ENCODE measurements around the gene SFXN3. TPM values are rescaled to one million over a fixed set of nuclear protein-coding genes. Genes with fewer than 3 reads are reported as not detected.
A peak's percentile ranks its signal among the peaks of the same experiment; 100 is the strongest.

SFXN3 gene
- total and polyA plus RNA-seq, 2 of the 13 experiments (the other 11 are each of a cell fraction or from before 2014, with no cell fraction given) = 16.8 to 71.5 TPM

GRCh38 chr10:101047961-101048892, 17.2 kb downstream of the SFXN3 start:
- intact Hi-C loops (cut with micrococcal nuclease; ENCODE audit: unreplicated experiment) (no loop called here), in situ Hi-C loops (cut with HindIII; ENCODE audit: extremely low pct_ligation_motif_present, low pct_unique_long_range_greater_than_20kb) (no loop called here)
- H3K9ac ChIP-seq (ENCODE audit: insufficient read depth, low read depth, low read length) = no peak overlapping the region
- H3K27ac ChIP-seq (ENCODE audit: extremely low read length, insufficient read depth, low read length) = no peak overlapping the region
- 88% methylated on average over 62 of the region's 62 CpGs for WGBS (ENCODE audit: low lambda C conversion rate)
- H3K79me2 ChIP-seq (ENCODE audit: insufficient read depth, low read length) = no peaks in the 10 kb centered on the region
- no peaks in the 10 kb centered on the region; a peak in 1 of 5 replicates for H3K27me3 ChIP-seq (ENCODE audit: control insufficient read depth in 1 of 2, insufficient read depth in 2 of 2, low read length in 2 of 2)
- H3K4me2 ChIP-seq (ENCODE audit: low read depth, low read length) = no peak overlapping the region
- no TSS peak for BruUV-seq (replicated peaks)
- FAIRE-seq = no peak
- POLR2A ChIA-PET = interaction anchor here (2.8 kb wide), 1 partner anchor 13 kb away, joined by 20 read pairs; the partner anchor contains the start of gene KAZALD1
- H4K20me1 ChIP-seq (ENCODE audit: insufficient read depth, low read length) = no peaks in the 10 kb centered on the region
- peaks cover 46% of the 10 kb centered on the region for H3K4me1 ChIP-seq (ENCODE audit: insufficient read depth, low read length)
- no peak for ATAC-seq
- H3K9me3 ChIP-seq (ENCODE audit: low read length) = no peaks in the 10 kb centered on the region
- TF ChIP-seq ZBTB33 (CRISPR knock-in tag; IDR thresholded peaks at IDR 0.05) (peak; percentile 16; the same call in 1 of the 2 replicates), FOXO4 (CRISPR knock-in tag; conservative IDR thresholded peaks at IDR 0.05) (no peak)
- CTCF ChIA-PET (ENCODE audit: low intra/inter-chr PET ratio, low total read pairs) = no interaction called here
- H3K36me3 ChIP-seq (replicated peaks in 1 of 2; ENCODE audit: control insufficient read depth in 1 of 2, insufficient read depth in 2 of 2, low read length in 2 of 2) = no peaks in the 10 kb centered on the region
- H2AFZ ChIP-seq (ENCODE audit: low read length) = no peak overlapping the region
- H3K4me3 ChIP-seq (replicated peaks in 1 of 3; ENCODE audit: insufficient read depth in 1 of 3, low read depth in 2 of 3, low read length in 3 of 3) = no peak overlapping the region
- no peak for DNase-seq (ENCODE audit: low spot score)
